Neutrophil (primary cell): Measurements from ENCODE around the gene KIAA0825.

Experiments used
- H3K27ac ChIP-seq: fragments of 200-600 bp; sonication (generic); 2 replicates; pipeline ENCODE4 v1.5.1; 2016; ENCODE audit warnings: mild to moderate bottlenecking, moderate library complexity
- H3K27me3 ChIP-seq: fragments of 200-600 bp; sonication (generic); 2 replicates; pipeline ENCODE4 v1.6.0; 2016; ENCODE audit warnings: mild to moderate bottlenecking
- H3K36me3 ChIP-seq: fragments of 200-600 bp; sonication (generic); 2 replicates; pipeline ENCODE4 v1.5.1; 2017
- H3K4me1 ChIP-seq, 2 experiments: fragments of 200-600 bp in 1 of 2; sonication (generic) in 1 of 2; 1 replicate in 1 of 2; 2 replicates in 1 of 2; pipeline versions ENCODE4 v1.5.1 to v1.6.1; 2013 to 2016; ENCODE audit warnings: low read depth in 1 of 2, low read length in 1 of 2, mild to moderate bottlenecking in 1 of 2, moderate library complexity in 1 of 2; ENCODE audit not compliant: control insufficient read depth in 1 of 2, insufficient read depth in 1 of 2
- H3K4me3 ChIP-seq, 2 experiments: fragments of 200-600 bp in 1 of 2; sonication (generic) in 1 of 2; 1 replicate in 1 of 2; 2 replicates in 1 of 2; pipeline ENCODE4 v1.5.1; 2013 to 2016; ENCODE audit warnings: low read depth in 1 of 2, low read length in 1 of 2, mild to moderate bottlenecking in 1 of 2, moderate library complexity in 1 of 2
- H3K9me3 ChIP-seq: fragments of 200-600 bp; sonication (generic); 2 replicates; pipeline ENCODE4 v1.5.1; 2016
- TF ChIP-seq, protein P1 (sequence below): fragments of 200-600 bp; sonication (generic); IDR thresholded peaks from 2 replicates; pipeline ENCODE4 v1.5.1; 2016; ENCODE audit warnings: antibody characterized with exemption

The KIAA0825 gene

DNA sequence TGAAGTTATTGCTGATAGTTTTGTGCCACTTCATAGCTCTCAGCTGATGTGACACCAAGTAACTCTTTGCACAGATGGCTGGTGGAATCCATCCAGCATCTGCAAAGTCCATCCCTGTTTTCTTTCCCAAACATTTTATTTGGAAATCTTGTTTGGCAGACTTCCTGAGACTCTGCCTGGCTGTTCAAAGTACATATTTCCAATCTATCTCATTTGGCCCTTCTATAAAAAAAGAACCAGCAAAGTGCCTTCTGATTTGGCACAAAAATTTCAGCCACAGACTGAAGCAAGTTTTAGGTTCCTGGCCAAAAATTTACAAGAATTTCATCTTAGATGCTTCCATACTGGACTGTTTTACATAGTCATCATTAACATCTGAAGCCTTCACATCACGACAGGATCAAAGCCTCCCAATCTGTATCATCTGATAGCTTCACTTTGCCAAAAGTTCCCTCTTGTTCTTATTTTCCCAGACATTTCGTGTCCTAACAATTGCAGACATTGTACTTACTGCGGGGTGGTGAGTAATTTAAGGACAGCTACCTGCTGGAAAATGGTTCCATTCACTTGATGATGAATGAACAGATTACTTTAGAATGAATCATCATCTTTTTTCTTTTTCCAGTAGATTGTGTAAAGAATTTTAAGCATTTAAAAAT is 377.3 kb downstream of the KIAA0825 start:
- Histone ChIP-seq H3K27me3 (no peaks in the 10 kb centered on the region), H3K36me3 (no peaks in the 10 kb centered on the region), H3K4me1 (peaks cover 10 to 13% of the 10 kb centered on the region in 2 experiments), H3K9me3 (peaks cover under 1% of the 10 kb centered on the region), H3K4me3 (no peak overlapping the region), H3K27ac (no peak overlapping the region)
- TF ChIP-seq, protein P1, sequence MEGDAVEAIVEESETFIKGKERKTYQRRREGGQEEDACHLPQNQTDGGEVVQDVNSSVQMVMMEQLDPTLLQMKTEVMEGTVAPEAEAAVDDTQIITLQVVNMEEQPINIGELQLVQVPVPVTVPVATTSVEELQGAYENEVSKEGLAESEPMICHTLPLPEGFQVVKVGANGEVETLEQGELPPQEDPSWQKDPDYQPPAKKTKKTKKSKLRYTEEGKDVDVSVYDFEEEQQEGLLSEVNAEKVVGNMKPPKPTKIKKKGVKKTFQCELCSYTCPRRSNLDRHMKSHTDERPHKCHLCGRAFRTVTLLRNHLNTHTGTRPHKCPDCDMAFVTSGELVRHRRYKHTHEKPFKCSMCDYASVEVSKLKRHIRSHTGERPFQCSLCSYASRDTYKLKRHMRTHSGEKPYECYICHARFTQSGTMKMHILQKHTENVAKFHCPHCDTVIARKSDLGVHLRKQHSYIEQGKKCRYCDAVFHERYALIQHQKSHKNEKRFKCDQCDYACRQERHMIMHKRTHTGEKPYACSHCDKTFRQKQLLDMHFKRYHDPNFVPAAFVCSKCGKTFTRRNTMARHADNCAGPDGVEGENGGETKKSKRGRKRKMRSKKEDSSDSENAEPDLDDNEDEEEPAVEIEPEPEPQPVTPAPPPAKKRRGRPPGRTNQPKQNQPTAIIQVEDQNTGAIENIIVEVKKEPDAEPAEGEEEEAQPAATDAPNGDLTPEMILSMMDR = no peak

DNA sequence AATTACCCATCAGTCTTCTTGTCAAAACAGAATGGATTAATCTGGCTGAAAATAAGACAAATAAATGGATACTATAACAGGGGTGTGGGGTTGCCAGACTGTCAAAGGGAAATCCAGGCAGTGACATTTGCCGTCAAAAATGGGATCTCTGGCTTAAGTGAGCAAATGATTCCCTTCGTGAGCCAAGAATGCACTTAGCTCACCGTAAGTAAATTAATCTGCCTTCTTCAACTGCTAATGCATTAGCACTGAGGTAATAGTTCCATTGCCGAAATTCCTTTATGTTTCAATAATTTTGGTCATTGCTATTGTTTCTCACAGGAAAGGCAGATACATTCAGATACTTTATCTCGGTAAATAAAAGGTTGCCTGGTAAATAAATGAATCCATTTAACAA is 377.8 kb downstream of the KIAA0825 start:
- Histone ChIP-seq H3K9me3 (peaks cover 3% of the 10 kb centered on the region), H3K4me1 (peaks cover 5 to 7% of the 10 kb centered on the region in 2 experiments), H3K27me3 (no peaks in the 10 kb centered on the region), H3K4me3 (no peak overlapping the region), H3K27ac (no peak overlapping the region), H3K36me3 (no peaks in the 10 kb centered on the region)
- TF ChIP-seq, protein P1 = no peak

DNA sequence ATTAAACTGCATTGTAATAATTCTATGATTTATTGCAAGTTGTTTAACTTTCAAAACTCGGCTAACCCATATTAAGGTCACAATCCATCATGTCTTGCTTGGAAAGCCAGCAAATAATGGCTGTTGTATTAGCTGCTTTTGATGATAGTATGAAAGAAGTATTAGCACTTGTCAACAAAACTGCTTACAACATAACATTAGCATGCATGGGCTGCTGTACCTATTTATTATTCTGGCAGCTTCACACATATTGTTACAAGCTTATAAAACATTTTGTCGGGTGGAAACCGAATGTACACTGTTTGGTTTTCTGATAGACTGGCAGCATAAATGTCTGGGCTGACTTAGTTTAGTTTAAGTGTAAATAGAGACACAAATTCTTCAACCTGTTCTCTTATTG is 378.3 kb downstream of the KIAA0825 start:
- TF ChIP-seq, protein P1 = no peak
- Histone ChIP-seq H3K27ac (no peak overlapping the region), H3K27me3 (no peaks in the 10 kb centered on the region), H3K4me3 (no peak overlapping the region), H3K4me1 (peaks cover under 1 to 3% of the 10 kb centered on the region in 2 experiments), H3K36me3 (no peaks in the 10 kb centered on the region), H3K9me3 (peaks cover 3% of the 10 kb centered on the region)

DNA sequence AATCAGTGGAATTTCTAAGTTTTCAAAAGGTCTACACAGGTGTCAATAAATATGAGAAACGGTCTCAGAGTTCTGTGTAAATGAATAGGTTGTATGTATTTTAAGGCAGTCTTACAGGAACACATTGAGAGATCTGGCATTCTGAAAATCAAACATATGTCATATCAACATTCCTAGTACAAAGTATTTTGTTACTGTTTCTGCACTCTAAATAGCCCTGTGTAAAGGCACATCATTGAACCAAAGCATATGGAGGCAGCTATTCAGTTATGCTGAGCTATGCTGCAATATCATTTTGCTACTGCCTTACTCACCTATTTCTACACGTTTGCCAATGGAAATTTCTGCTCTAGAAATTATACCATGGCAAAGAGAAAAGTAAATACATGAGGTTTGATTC is 379.1 kb downstream of the KIAA0825 start:
- TF ChIP-seq, protein P1 = no peak
- Histone ChIP-seq H3K4me3 (no peak overlapping the region), H3K27ac (no peak overlapping the region), H3K9me3 (peaks cover 7% of the 10 kb centered on the region), H3K27me3 (no peaks in the 10 kb centered on the region), H3K4me1 (no peaks in the 10 kb centered on the region), H3K36me3 (no peaks in the 10 kb centered on the region)

DNA sequence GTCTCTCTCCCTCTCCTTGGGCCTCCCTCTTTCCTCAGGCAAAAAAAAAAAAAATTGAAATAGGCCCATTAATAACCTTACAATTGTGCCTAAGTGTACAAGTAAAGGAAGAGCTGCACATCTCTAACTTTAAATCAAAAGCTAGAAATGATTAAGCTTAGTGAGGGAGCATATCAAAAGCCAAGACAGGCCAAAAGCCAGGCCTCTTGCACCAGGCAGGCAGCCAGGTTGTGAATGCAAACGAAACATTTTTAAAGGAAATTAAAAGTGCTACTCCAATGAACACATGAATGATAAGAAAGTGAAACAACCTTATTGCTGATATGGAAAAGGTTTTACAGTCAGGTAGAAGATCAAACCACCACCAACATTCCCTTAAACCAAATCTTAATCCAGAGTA is 383.4 kb downstream of the KIAA0825 start:
- Histone ChIP-seq H3K9me3 (peaks cover 7% of the 10 kb centered on the region), H3K4me3 (no peak overlapping the region), H3K36me3 (no peaks in the 10 kb centered on the region), H3K27me3 (no peaks in the 10 kb centered on the region), H3K27ac (no peak overlapping the region), H3K4me1 (no peaks in the 10 kb centered on the region)
- TF ChIP-seq, protein P1 = no peak
